H1 (cell line): ENCODE data around the gene BOK. TPM values are rescaled to one million over a fixed set of nuclear protein-coding genes. Genes with fewer than 3 reads are reported as not detected.

ENCODE experiments used
- CHD7 ChIP-seq: fragments of 300-600 bp; sonication (generic); IDR thresholded peaks from 2 replicates; pipeline ENCODE4 v1.7.1; 2012; ENCODE audit warnings: low read length, moderate library complexity, mild to moderate bottlenecking, inconsistent platforms; ENCODE audit not compliant: insufficient replicate concordance
- polyA plus RNA-seq, 7 experiments: library from polyadenylated mRNA; depleted of rRNA in 3 of 7; stranded (reverse) in 5 of 7; unstranded in 2 of 7; fragments of >200 nt in 5 of 7; fragments of 200-250 nt in 2 of 7; gene quantifications; 1 replicate in 5 of 7; 2 replicates in 1 of 7; 4 replicates in 1 of 7; pipeline versions ENCODE4 v1.2.1 to v1.2.3, GENCODE V29; 2011 to 2013; ENCODE audit warnings: missing spikeins in 2 of 7, mixed read lengths in 2 of 7
- total RNA-seq: library from RNA; stranded (reverse); fragmentation: NEBNext Ultra II Directional; extraction: Animal tissue kit (Norgen Biotek cat#: 25700); gene quantifications from 2 replicates; pipeline ENCODE4 v1.2.1, GENCODE V29; 2021

The BOK gene
- total and polyA plus RNA-seq, 2 of the 8 experiments (the other 6 are each of a cell fraction or from before 2014, with no cell fraction given), result 33.7 to 37.6 TPM

- TF ChIP-seq CHD7, result no peak
Observed at GRCh38 chr2:241560162-241560882, 1.8 kb downstream of the BOK start (continued).
